ENCODE data around the gene ENKD1.

ENKD1 gene

DNA sequence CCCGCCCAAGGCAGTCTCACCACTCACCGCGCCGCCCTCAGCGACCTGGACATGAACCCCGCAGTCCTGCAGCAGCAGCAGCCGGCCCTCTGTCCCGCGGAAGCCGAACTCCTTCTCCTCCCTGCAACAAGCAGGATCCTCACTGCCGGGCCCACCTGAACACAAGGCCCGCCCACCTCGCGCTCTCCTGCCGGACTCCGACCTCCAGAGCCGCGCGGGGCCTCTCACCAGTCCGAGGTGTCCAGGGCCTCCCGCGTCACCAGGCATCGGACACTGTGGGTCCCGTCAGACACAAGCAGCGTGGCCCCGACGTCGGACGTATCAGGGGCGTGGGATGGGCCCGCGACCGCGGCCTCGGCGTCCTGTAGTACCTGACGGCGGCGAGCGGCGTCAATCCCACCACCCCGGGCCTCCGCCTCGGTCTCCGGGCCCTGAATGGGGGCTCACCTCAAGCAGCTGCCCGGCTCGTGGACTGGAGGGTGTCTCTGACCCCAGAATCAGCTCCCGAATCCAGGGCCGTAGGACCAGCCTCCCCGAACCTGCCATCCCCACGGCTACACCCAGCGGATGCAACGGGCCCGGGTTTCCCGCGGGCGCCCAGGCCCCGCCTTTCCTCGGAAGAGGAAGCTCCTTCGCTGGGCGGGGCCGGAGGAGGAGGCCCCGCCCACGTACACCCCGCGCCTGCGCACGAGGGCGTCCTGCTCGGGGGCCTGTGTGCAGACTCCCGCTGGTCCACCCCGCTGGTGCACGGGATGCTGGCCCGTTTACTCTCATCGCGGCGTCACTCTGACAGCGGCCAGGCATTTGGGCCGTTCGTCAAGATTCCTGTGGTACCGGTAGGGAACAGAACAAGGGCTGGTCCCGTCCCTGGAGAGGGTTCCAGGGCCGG is 6.6 kb downstream of the ENKD1 start, which contains the start of gene ACD:
ACD (minus strand) TSS at position 586 of the 889 bp plus-strand sequence; CDS start at position 546, 40 bp downstream.
- TF ChIP-seq CTCF (IDR thresholded peaks at IDR 0.05): no peak
- DNase-seq (ENCODE audit: low spot score): peak; percentile 94
- H3K4me3 ChIP-seq: peak within 1 kb of the TSS; percentile 96

DNA sequence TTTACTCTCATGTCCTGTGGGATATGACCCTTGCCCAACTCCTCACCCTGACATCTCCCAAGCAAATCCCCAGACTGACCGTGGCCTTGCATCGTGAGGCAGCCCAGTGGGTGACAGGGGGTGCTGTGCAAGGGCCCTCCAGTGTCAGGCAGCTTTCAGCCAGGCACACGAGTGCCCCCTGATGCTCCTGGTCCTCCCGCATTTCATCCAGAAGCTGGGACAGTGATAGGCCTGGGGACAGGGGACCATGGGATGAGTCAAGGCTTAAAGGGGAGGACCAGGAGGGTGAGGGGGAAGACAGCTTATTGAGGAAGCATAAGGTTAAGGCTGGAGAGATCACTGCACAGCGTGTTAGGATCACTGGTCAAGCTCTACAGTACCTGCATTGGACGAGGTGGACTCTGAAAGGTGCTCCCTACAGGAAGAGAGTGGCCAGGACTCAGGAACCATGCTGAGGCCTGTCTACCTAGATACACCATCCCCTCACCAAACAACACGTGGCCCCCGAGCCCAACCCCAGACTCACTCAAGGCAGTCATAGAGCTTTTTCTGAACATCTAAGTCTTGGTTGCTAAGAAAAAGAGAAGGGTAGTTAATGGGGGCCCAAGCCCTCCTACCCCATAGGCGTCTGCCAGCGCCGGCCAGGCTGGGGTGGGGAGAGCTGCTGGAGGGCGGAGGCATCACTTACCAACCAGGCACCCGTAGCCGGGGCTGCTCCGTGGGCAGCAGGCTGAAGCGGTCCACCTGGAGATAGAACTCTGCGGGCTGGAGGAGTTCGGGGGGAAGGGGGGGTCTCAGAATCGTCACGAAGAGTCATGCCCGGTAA is 7.5 kb downstream of the ENKD1 start:
- Histone ChIP-seq H3K4me3 (peak overlapping the region; percentile 96), H3K27ac (no peak overlapping the region)
- TF ChIP-seq CTCF (IDR thresholded peaks at IDR 0.05): no peak
- no peak for DNase-seq (ENCODE audit: low spot score)

More for the DNA sequence above, 6.6 kb downstream of the ENKD1 start, which contains the start of gene ACD:
- H3K27ac ChIP-seq: peak within 1 kb of the TSS; percentile 90 to 93

DNA sequence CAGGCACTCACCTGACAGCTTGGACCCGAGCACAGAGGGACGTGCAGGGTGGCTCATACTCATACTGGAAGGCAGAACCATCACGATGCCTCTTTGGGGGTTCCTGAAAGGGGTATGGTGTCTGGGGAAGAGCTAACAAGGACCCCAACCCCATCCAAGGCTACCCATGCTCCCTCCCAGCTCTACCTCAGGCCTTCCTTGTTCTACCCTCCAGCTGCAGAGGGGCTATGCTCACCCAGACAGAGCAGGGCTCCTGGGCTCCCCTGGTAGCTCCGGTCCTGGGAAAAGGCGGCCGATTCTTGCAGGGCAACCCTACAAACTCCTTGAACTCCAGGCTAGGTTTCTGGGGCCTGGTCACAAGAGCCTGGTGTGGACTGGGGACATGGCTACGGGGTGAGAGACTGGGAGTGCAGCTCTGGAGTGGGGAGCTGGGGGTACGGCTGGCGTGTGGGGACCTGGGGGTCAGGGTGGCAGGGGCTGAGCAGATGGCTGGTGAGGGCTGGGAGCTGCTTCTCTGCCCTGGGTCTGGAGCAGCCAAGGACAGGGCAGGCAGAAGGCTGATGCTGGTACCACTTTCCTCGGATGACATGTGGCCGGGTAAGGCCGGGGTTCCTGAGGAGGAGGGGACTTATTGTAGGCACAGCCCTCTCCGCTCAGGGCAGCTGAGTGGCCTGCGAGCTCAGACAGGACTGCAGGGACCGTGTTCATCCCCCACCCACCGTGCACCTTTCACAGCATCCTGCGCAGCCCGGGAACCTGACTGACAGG is 8.6 kb downstream of the ENKD1 start:
- Histone ChIP-seq H3K4me3 (no peak overlapping the region), H3K27ac (no peak overlapping the region)
- no peak for DNase-seq (ENCODE audit: low spot score)
- TF ChIP-seq CTCF (IDR thresholded peaks at IDR 0.05): no peak

DNA sequence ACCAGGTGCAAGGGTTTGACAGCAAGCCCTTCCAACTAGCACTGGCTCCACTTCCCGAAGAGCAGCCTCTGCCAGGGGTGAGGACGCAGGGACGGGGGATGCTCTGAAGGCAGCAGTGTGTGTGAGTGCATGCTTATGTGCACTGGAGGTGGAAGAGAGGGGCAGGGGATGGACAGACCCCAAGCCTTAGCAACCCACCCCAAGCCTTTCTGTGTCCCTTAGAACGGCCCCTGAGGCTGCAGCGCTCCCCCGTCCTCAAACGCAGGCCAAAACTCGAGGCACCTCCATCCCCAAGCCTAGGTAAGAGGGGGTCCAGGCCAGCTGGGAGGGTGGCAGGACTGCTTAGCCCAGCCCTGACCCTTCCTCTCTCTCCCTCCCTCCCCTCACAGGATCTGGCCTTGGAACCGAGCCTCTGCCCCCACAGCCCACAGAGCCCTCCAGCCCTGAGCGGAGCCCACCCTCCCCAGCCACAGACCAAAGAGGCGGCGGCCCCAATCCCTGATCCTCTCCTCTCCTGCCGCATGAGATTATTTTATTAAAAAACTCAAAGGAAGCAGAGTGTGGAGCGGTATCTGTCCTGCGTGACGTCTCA is 9.4 kb downstream of the ENKD1 start:
- Histone ChIP-seq H3K27ac (no peak overlapping the region), H3K4me3 (no peak overlapping the region)
- TF ChIP-seq CTCF (IDR thresholded peaks at IDR 0.05): no peak
- no peak for DNase-seq (ENCODE audit: low spot score)

DNA sequence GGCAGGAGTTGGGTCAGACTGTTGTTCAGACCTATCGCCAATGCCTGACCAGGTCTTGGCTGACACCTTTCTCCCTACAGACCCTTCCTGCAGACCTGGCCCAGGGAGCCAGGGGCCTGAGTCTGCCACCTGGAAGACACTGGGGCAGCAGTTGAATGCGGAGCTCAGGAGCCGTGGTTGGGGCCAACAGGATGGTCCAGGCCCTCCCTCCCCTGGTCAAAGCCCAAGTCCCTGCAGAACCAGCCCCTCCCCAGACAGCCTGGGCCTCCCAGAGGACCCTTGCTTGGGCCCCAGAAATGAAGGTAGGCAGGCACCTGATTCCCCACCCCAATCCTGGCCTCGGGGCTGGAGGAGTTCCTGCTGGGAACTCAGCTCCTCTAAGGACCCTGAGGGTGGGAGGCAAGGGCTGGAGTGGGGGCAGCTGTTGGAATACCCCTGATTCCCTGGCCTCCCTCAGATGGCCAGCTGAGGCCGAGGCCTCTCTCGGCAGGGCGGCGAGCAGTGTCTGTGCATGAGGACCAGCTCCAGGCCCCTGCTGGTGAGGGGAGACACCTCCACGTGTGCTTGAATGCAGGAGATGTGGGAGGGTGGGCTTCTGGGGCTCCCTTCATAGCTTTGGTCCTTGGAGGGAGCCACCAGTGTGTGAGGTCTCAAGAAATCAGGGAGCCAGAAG is 10.1 kb downstream of the ENKD1 start:
- H3K4me3 ChIP-seq: no peak overlapping the region
- no peak for TF ChIP-seq CTCF (IDR thresholded peaks at IDR 0.05)
- DNase-seq (ENCODE audit: low spot score): no peak
- no peak overlapping the region for H3K27ac ChIP-seq

DNA sequence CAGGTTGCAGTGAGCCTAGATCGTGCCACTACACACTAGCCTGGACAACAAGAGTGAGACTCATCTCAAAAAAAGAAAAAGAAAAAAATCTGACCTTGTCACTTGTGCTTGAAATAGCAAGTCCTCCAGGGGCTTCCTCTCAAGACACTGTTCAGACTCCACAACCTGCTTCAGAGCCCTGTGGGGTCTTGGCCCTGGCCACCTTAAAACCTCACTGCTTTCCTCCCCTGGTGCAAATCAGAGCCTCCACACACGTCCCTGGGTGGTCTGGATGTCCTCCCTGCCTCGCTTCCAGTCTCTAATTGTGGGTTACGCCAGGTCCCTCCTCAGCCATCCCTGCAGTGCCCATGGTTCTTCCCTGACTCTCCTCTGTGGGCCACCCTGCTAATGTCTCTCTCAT is 11.2 kb downstream of the ENKD1 start:
- no peak for TF ChIP-seq CTCF (IDR thresholded peaks at IDR 0.05)
- Histone ChIP-seq H3K27ac (no peak overlapping the region), H3K4me3 (no peak overlapping the region)
- DNase-seq (ENCODE audit: low spot score): no peak

Measured in coronary artery (tissue), 2 donors.